GM12801 (cell line): ENCODE results near the gene CTSE.

Source experiments
- CTCF ChIP-seq: IDR thresholded peaks from one replicate; pipeline ENCODE4 v1.5.1; 2011; ENCODE audit warnings: control low read depth; ENCODE audit not compliant: insufficient read length; ENCODE audit errors: extremely low read depth

The CTSE gene

GRCh38 chr1:205994346-205994745, 29.3 kb downstream of the CTSE start:
- TF ChIP-seq CTCF, result no peak

- TF ChIP-seq CTCF, result no peak
Observed at GRCh38 chr1:205993068-205993467, 30.6 kb downstream of the CTSE start.

- no peak for TF ChIP-seq CTCF
Observed at GRCh38 chr1:205992218-205992882, 31.3 kb downstream of the CTSE start.

GRCh38 chr1:205991237-205991636, 32.5 kb downstream of the CTSE start:
- TF ChIP-seq CTCF, result no peak

- TF ChIP-seq CTCF, result no peak
Observed at GRCh38 chr1:205990226-205990625, 33.5 kb downstream of the CTSE start.

- TF ChIP-seq CTCF, result no peak
Observed at GRCh38 chr1:205989786-205990185, 33.9 kb downstream of the CTSE start.

- no peak for TF ChIP-seq CTCF
Observed at GRCh38 chr1:205988585-205988995, 35.1 kb downstream of the CTSE start.
